ENCODE results near the gene CNIH2.

CNIH2 gene

GRCh38 chr11:66331542-66332370, 53.8 kb downstream of the CNIH2 start:
- DNase-seq (ENCODE audit: low read depth) = no peak

- no peak for DNase-seq (ENCODE audit: low read depth)
Measured at GRCh38 chr11:66332371-66333219, 54.6 kb downstream of the CNIH2 start.

- DNase-seq (ENCODE audit: low read depth) = no peak
Measured at GRCh38 chr11:66333220-66333877, 55.4 kb downstream of the CNIH2 start.
